ENCODE results near the gene MID1IP1. TPM values are rescaled to one million over a fixed set of nuclear protein-coding genes. Genes with fewer than 3 reads are reported as not detected.

MID1IP1 gene
- total RNA-seq, 1 donor from 2014 or later, result 52.9 TPM

DNA sequence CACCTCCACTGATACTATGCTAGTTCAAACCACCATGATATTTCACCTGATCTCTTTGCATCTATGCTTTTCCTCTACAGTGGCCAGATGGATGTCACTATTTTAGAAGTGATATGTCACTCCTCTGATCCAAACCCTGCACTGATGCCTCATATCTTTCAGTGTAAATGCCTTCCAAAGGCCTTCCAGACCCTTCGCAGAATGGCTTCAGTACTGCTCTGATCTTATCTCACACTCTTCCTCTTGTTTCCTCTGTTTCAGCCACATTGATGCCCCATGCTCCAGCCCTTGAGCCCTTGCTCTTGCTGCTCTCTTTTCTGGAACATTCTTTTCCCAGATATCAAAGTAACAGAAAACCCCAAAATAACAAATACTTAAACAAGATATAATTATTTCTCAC is 17.9 kb downstream of the MID1IP1 start:
- TF ChIP-seq, protein P1, sequence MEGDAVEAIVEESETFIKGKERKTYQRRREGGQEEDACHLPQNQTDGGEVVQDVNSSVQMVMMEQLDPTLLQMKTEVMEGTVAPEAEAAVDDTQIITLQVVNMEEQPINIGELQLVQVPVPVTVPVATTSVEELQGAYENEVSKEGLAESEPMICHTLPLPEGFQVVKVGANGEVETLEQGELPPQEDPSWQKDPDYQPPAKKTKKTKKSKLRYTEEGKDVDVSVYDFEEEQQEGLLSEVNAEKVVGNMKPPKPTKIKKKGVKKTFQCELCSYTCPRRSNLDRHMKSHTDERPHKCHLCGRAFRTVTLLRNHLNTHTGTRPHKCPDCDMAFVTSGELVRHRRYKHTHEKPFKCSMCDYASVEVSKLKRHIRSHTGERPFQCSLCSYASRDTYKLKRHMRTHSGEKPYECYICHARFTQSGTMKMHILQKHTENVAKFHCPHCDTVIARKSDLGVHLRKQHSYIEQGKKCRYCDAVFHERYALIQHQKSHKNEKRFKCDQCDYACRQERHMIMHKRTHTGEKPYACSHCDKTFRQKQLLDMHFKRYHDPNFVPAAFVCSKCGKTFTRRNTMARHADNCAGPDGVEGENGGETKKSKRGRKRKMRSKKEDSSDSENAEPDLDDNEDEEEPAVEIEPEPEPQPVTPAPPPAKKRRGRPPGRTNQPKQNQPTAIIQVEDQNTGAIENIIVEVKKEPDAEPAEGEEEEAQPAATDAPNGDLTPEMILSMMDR (conservative IDR thresholded peaks at IDR 0.05), result no peak

DNA sequence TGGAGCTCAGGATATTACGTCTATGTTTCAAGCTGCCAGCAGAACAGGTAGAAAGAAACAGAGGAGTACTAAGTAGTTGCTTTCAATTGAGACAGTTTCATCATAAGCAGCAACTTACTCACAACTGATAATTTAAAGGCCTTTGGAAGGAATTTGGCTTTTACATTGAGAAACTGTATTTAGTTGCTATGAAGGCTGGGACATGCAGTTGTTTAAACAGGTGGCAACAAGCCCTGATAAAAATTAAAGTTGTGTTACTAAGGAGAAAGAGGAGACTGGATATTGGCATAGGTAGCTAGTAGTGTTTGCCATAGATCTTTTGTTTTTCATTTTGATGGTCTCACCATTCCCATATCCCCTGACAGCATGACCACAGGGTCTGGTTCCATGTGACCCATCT is 18.4 kb downstream of the MID1IP1 start:
- TF ChIP-seq, protein P1 (conservative IDR thresholded peaks at IDR 0.05), result no peak
- no peak for DNase-seq (ENCODE audit: low read depth, low spot score)
- Mint-ChIP-seq H3K9me3 (peaks cover 7% of the 10 kb centered on the region), H3K4me1 (no peaks in the 10 kb centered on the region), H3K4me3 (no peak overlapping the region), H3K27me3 (ENCODE audit: low read depth) (no peaks in the 10 kb centered on the region), H3K27ac (ENCODE audit: unreplicated experiment) (no peak overlapping the region), H3K36me3 (ENCODE audit: low read depth) (no peaks in the 10 kb centered on the region)

More for the DNA sequence above, 17.9 kb downstream of the MID1IP1 start:
- Mint-ChIP-seq H3K27me3 (ENCODE audit: low read depth) (no peaks in the 10 kb centered on the region), H3K9me3 (peaks cover 7% of the 10 kb centered on the region), H3K27ac (ENCODE audit: unreplicated experiment) (no peak overlapping the region), H3K4me3 (no peak overlapping the region), H3K4me1 (no peaks in the 10 kb centered on the region), H3K36me3 (ENCODE audit: low read depth) (no peaks in the 10 kb centered on the region)
- DNase-seq (ENCODE audit: low read depth, low spot score), result no peak

DNA sequence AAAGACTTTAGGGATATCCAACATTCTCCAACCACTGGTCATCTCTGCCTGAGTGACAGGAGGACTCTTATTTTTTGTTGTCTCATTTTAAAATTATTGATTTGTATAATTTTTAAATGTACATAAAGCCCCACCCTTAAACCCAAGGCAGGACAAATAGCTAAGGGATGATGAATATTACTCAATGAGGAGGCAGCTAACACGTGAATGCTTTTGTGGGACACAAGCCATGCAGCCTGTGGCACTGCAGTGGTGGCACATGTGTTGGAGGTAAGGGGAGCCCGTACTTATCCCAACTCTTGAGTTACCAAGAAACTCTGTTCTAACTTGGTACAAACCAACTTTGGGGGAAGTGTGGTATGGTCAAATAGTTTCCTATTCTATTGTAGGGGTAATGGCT is 19.5 kb downstream of the MID1IP1 start:
- H3K9me3 Mint-ChIP-seq, result peaks cover 7% of the 10 kb centered on the region
- H3K36me3 Mint-ChIP-seq (ENCODE audit: low read depth), result no peaks in the 10 kb centered on the region
- DNase-seq (ENCODE audit: low read depth, low spot score), result no peak
- H3K4me3 Mint-ChIP-seq, result no peak overlapping the region
- TF ChIP-seq, protein P1 (conservative IDR thresholded peaks at IDR 0.05), result no peak
- H3K27me3 Mint-ChIP-seq (ENCODE audit: low read depth), result no peaks in the 10 kb centered on the region
- no peaks in the 10 kb centered on the region for H3K4me1 Mint-ChIP-seq
- no peak overlapping the region for H3K27ac Mint-ChIP-seq (ENCODE audit: unreplicated experiment)

DNA sequence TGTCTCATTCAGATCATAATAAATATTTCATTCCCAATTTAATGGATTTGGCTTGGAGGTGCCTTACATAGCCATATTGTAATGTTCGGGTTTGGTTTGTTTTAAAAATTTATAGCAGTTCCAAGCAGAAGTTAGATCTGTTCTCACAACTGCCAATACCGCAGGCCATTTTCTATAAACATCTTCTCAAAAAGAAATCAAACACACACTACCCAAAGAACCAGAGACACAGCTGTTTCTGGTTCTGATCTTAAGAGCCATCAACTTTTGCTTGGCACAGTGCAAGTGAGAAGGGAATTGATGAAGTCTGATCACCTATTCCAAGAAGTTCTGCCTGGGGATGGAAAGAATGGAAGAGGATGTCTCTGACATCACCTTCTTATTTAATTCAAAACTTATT is 22.9 kb downstream of the MID1IP1 start:
- TF ChIP-seq, protein P1 (conservative IDR thresholded peaks at IDR 0.05), result no peak
- Mint-ChIP-seq H3K4me1 (no peaks in the 10 kb centered on the region), H3K36me3 (ENCODE audit: low read depth) (no peaks in the 10 kb centered on the region), H3K9me3 (peaks cover 7% of the 10 kb centered on the region), H3K27me3 (ENCODE audit: low read depth) (no peaks in the 10 kb centered on the region), H3K27ac (ENCODE audit: unreplicated experiment) (no peak overlapping the region), H3K4me3 (no peak overlapping the region)
- no peak for DNase-seq (ENCODE audit: low read depth, low spot score)

DNA sequence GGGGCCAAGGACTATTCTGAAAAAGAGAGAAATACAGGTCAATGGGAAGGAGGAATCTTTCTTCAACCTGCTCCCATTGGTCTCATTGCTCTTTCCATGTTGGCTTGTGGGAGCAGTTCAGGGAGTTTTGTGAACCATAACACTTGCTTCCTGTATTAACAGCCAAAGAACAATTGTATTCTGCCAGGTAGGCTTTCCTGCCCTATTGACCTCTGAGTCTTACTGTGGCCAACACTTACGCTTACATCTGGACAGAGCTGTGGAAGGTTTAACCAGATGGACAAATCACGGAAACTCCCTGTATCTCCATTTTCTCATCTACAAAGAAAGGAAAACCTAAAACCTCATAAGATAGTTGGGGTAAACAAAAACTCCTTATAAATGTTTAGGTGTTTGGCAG is 30.7 kb downstream of the MID1IP1 start:
- Mint-ChIP-seq H3K27ac (ENCODE audit: unreplicated experiment) (no peak overlapping the region), H3K9me3 (peaks cover 8% of the 10 kb centered on the region), H3K27me3 (ENCODE audit: low read depth) (no peaks in the 10 kb centered on the region), H3K4me1 (no peaks in the 10 kb centered on the region), H3K36me3 (ENCODE audit: low read depth) (no peaks in the 10 kb centered on the region), H3K4me3 (no peak overlapping the region)
- TF ChIP-seq, protein P1 (conservative IDR thresholded peaks at IDR 0.05), result no peak
- DNase-seq (ENCODE audit: low read depth, low spot score), result no peak

DNA sequence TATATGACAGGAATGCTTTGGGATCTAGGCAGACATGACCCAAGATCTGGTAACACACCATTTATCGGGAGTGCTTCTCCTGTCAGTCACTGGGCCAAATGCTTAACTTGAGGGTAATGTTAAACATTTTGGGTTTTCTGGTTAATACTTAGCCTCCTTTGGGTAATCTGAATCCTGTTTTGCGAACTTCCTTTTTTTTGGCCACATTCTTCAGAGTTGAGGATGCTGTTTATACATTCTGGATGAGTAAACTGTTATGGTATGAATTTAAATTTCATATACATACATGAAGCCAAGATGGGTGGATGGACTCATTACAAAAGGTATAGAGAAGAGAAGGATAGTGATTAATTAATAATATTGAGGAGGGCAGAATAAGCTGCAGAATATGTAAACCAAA is 36.1 kb downstream of the MID1IP1 start:
- Mint-ChIP-seq H3K4me1 (peaks cover 6% of the 10 kb centered on the region), H3K4me3 (no peak overlapping the region), H3K9me3 (peaks cover 8% of the 10 kb centered on the region), H3K36me3 (ENCODE audit: low read depth) (peaks cover 3% of the 10 kb centered on the region), H3K27me3 (ENCODE audit: low read depth) (no peaks in the 10 kb centered on the region), H3K27ac (ENCODE audit: unreplicated experiment) (no peak overlapping the region)
- TF ChIP-seq, protein P1 (conservative IDR thresholded peaks at IDR 0.05), result no peak
- DNase-seq (ENCODE audit: low read depth, low spot score), result no peak

Measured in neural crest cell (in vitro differentiated cells).